GM21367 (cell line): ENCODE data around the gene SLC12A3.
A peak's percentile ranks its signal among the peaks of the same experiment; 100 is the strongest.
"Not testable (repeated sequence)": the region's sequence is repeated elsewhere in the genome, so short reads cannot be mapped to it uniquely, and the experiment has no call there.

ENCODE experiments used
- ATAC-seq: cut with Tn5 transposase; IDR thresholded peaks from one replicate; pipeline ENCODE4 v1.9.1; 2021; ENCODE audit not compliant: unreplicated experiment

SLC12A3 gene

GRCh38 chr16:56868766-56869165 lies 3.8 kb downstream of the SLC12A3 start:
- ATAC-seq, result not testable (repeated sequence)

- ATAC-seq, result no peak
Measured at GRCh38 chr16:56869513-56870275, 4.7 kb downstream of the SLC12A3 start.

GRCh38 chr16:56870276-56870888 lies 5.4 kb downstream of the SLC12A3 start:
- ATAC-seq, result no peak

GRCh38 chr16:56871172-56871593 lies 6.2 kb downstream of the SLC12A3 start:
- ATAC-seq, result no peak

GRCh38 chr16:56872863-56873391 lies 7.9 kb downstream of the SLC12A3 start:
- no peak for ATAC-seq

DNA sequence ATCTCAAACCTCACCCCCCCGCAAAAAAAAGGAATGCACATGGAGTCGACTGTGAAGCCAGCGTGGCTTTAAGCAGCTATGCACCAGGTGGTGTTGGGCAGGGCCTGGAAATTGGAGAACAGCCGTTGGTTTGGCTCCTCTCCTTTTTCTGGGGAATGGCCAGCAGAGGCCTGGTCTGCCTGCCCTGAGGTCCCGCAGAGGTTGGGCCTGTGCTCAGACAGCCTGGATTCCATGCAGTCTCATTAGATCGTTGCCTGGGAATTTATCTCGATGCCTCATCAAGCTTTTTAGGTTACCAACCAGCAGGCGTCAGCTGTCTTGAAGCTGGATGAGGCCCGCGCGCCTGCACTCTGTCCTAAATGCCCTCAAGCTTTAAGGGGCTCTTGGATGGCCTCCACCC lies 9.8 kb downstream of the SLC12A3 start:
- no peak for ATAC-seq

GRCh38 chr16:56876048-56876447 lies 11.0 kb downstream of the SLC12A3 start:
- no peak for ATAC-seq

GRCh38 chr16:56877486-56878182 lies 12.6 kb downstream of the SLC12A3 start:
- ATAC-seq, result no peak

DNA sequence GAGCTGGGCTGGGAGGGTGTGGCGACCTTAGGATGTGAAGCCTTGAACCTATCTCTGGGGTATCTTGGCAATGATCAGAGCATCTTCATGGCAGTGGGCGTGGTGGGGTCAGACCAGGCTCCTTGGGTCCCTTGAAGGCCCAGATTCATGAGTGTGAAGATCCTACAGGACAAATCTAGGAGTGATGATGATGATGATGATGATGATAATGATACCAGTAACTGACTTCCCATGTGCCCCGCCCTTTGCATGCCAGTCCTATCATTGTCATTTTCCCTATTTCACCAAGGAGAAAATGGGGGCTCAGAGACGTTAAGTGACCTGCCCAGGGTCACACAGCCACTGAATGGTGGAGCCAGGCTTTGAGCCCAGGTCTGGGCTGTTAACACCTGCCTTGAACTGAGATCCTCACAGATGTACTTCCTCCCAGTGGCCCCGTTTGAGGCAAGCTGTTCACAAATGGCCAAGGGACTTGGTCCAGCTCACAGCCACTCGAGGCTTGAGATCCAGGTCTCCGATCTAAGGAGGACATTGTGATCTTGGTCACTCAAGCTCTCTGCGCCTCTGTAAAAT lies 13.4 kb downstream of the SLC12A3 start:
- ATAC-seq, result no peak

DNA sequence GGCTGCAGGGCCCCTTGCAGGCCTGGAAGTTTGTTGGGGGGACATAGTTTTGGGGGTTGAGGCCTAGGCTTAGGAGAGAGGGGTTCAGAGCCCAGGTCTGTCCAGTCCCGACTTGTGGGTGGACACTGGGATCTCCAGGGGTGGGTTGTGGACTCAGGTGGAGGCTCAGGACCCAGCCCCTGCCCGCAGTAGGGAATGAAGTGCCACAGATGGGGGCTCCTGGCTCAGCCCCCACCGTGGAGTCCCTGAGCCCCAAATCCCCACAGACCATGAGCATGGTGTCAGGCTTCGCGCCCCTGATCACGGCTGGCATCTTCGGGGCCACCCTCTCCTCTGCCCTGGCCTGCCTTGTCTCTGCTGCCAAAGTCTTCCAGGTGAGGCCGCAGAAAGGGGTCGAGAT lies 14.3 kb downstream of the SLC12A3 start:
- no peak for ATAC-seq

- no peak for ATAC-seq
Measured at GRCh38 chr16:56880176-56880575, 15.2 kb downstream of the SLC12A3 start.

DNA sequence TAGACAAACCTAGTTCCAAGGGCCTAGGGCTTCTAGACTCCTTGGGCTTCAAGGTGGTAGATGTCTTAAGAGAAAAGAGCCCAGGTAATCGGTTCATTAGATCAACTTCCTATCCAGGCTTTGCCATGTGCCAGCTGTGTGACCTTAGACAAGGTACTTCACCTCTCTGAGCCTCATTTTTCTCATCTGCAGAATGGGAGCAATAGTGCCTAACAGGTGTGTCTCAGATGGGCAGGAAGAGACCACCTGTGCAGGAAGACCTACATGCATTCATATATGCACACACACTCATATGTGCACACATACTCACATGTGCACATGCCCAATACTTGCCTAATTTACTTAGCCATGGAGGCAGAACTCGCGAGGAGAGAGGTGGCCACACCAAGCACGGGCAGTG lies 15.7 kb downstream of the SLC12A3 start:
- ATAC-seq, result no peak

GRCh38 chr16:56882077-56882800 lies 17.2 kb downstream of the SLC12A3 start:
- ATAC-seq, result no peak

DNA sequence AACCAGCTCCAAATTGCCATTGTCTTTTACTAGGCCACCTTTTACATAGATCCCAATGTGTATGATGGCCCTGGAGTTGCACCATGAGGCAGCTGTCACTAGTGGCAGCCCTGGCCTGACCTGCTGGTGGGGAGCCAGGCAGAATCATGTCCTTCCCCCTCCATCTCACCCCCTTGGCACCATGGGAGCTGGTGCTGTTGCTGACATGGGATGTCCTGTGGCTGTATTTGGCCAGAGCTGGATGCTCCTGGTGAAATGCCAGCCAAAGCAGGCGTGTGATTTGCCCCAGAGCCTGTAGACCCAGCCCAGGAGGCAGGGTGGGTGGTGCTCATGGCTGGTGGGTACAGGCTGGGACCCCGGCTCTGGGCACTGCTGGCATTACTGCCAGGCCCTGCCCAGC lies 18.6 kb downstream of the SLC12A3 start:
- ATAC-seq, result no peak

- no peak for ATAC-seq
Measured at GRCh38 chr16:56884026-56884582, 19.1 kb downstream of the SLC12A3 start.

DNA sequence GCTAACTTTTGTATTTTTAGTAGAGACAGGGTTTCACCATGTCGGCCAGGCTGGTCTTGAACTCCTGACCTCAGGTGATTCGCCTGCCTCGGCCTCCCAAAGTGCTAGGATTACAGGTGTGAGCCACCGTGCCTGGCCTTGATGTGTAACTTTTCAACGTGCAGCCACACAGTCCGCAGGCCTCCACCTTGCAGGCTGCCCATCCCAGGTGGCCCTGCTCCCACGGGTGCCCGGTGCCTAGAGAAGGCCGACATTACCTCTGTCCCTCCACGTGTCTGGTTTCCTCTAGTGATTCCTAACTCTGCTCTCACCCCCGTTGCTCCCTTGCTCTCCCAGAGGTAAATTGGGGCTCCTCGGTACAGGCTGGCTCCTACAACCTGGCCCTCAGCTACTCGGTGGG lies 19.9 kb downstream of the SLC12A3 start:
- not testable (repeated sequence) for ATAC-seq

- ATAC-seq, result no peak
Measured at GRCh38 chr16:56885446-56886162, 20.6 kb downstream of the SLC12A3 start.

GRCh38 chr16:56886296-56886695 lies 21.3 kb downstream of the SLC12A3 start:
- ATAC-seq, result no peak

DNA sequence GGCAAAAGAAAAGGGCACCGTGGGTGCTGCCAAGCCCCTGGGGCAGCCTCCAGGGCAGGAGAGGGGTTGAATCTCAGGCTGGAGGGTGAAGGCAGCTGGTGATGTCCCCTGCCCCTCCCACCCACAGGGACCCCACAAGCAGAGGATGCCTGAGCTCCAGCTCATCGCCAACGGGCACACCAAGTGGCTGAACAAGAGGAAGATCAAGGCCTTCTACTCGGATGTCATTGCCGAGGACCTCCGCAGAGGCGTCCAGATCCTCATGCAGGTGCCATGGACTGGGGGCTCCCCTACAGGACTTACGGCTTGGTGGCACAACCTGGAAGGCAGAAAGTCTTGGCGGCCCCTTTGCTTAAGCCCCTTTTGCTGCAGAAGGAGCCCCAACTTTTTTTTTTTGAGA lies 21.8 kb downstream of the SLC12A3 start:
- ATAC-seq, result no peak

DNA sequence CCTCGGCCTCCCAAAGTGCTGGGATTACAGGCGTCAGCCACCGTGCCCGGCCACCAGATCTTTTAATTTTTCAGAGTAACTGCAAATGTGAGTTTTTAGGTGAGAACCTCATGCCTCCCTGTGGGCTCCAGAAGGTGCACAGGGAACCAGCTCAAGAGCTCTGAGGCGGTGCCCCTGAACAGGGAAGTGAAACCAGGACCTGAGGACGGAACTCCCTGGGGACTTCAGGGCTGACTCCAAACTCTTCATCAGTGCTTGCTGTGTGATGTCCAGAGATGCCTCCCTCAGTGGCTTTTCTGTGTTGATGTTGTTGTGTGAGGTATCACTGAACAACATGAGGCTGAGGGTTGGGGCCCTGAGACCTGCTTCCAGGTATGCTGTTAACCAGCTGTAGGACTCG lies 23.8 kb downstream of the SLC12A3 start:
- peak; percentile 55 for ATAC-seq
